HepG2 (cell line): ENCODE data around the gene LEPROT. TPM values are rescaled to one million over a fixed set of nuclear protein-coding genes. Genes with fewer than 3 reads are reported as not detected.
A peak's percentile ranks its signal among the peaks of the same experiment; 100 is the strongest.

ENCODE experiments used
- ADNP ChIP-seq: sonication (generic); formaldehyde crosslinking; IDR thresholded peaks from 2 replicates; pipeline ENCODE4 v1.4.0; 2020; ENCODE audit warnings: missing genetic modification reagents
- ARHGAP35 ChIP-seq: sonication (generic); formaldehyde crosslinking; IDR thresholded peaks from 2 replicates; pipeline ENCODE4 v1.9.0; 2022; ENCODE audit warnings: mild to moderate bottlenecking, inconsistent platforms, moderate library complexity, missing genetic modification reagents, borderline replicate concordance
- FOSL2 ChIP-seq: sonication (generic); formaldehyde crosslinking; IDR thresholded peaks from 2 replicates; pipeline ENCODE4 v1.4.0; 2020; ENCODE audit warnings: missing genetic modification reagents
- GABPB1 ChIP-seq: IDR thresholded peaks from 2 replicates; pipeline ENCODE4 v1.6.1; 2016; ENCODE audit warnings: mild to moderate bottlenecking, missing genetic modification reagents, moderate library complexity, missing compliant biosample characterization
- HNRNPH1 ChIP-seq: fragments of 200-400 bp; formaldehyde crosslinking; optimal IDR thresholded peaks from 2 replicates; pipeline ENCODE3; 2017; ENCODE audit warnings: mild to moderate bottlenecking, low read depth, low read length
- HOXD1 ChIP-seq: sonication (generic); formaldehyde crosslinking; IDR thresholded peaks from 2 replicates; pipeline ENCODE4 v1.5.0; 2020; ENCODE audit warnings: missing genetic modification reagents
- ISL2 ChIP-seq: sonication (generic); formaldehyde crosslinking; IDR thresholded peaks from 2 replicates; pipeline ENCODE4 v1.5.0; 2020; ENCODE audit warnings: missing genetic modification reagents
- MYPOP ChIP-seq: sonication (generic); formaldehyde crosslinking; IDR thresholded peaks from 2 replicates; pipeline ENCODE4 v1.8.1; 2023; ENCODE audit warnings: mild to moderate bottlenecking, moderate library complexity, missing genetic modification reagents
- NFE2 ChIP-seq: sonication (generic); formaldehyde crosslinking; IDR thresholded peaks from 2 replicates; pipeline ENCODE4 v1.4.0; 2020; ENCODE audit warnings: missing genetic modification reagents
- NFKBIZ ChIP-seq: IDR thresholded peaks from 2 replicates; pipeline ENCODE4 v1.6.1; 2018; ENCODE audit warnings: missing genetic modification reagents, missing compliant biosample characterization
- POGK ChIP-seq: sonication (generic); formaldehyde crosslinking; conservative IDR thresholded peaks from 2 replicates; pipeline ENCODE4 v1.8.0; 2022; ENCODE audit warnings: mild to moderate bottlenecking, moderate library complexity, missing genetic modification reagents
- RBM39 ChIP-seq: fragments of 200-400 bp; formaldehyde crosslinking; IDR thresholded peaks from one replicate; pipeline ENCODE4 v1.6.1; 2018; ENCODE audit warnings: antibody characterized with exemption, mild to moderate bottlenecking, low read depth, low read length; ENCODE audit not compliant: poor library complexity, severe bottlenecking
- SSRP1 ChIP-seq: IDR thresholded peaks from 2 replicates; pipeline ENCODE4 v1.6.1; 2016; ENCODE audit warnings: control low read depth
- TCF7 ChIP-seq: sonication (generic); IDR thresholded peaks from 2 replicates; pipeline ENCODE4 v1.6.1; 2016; ENCODE audit warnings: antibody characterized with exemption, low read depth
- ZBTB4 ChIP-seq: sonication (generic); formaldehyde crosslinking; IDR thresholded peaks from 2 replicates; pipeline ENCODE4 v1.4.0; 2020; ENCODE audit warnings: missing genetic modification reagents, mild to moderate bottlenecking, borderline replicate concordance
- ZNF121 ChIP-seq: sonication (generic); formaldehyde crosslinking; IDR thresholded peaks from 2 replicates; pipeline ENCODE4 v1.5.0; 2020; ENCODE audit warnings: mild to moderate bottlenecking, missing genetic modification reagents
- ZNF431 ChIP-seq: sonication (generic); formaldehyde crosslinking; IDR thresholded peaks from 2 replicates; pipeline ENCODE4 v1.9.0; 2022; ENCODE audit warnings: missing genetic modification reagents, low read depth, mild to moderate bottlenecking, borderline replicate concordance
- ZNF709 ChIP-seq: sonication (generic); formaldehyde crosslinking; IDR thresholded peaks from 2 replicates; pipeline ENCODE4 v1.5.0; 2020; ENCODE audit warnings: mild to moderate bottlenecking, missing genetic modification reagents
- ZNF773 ChIP-seq: sonication (generic); formaldehyde crosslinking; IDR thresholded peaks from 2 replicates; pipeline ENCODE4 v1.4.0; 2020; ENCODE audit warnings: missing genetic modification reagents, borderline replicate concordance
- polyA plus RNA-seq, 8 experiments: library from polyadenylated mRNA; depleted of rRNA in 3 of 8; stranded (reverse) in 7 of 8; unstranded in 1 of 8; fragments of >200 nt; fragmentation: Illumina TruSeq in 4 of 8; extraction: Trizol in 4 of 8; gene quantifications; 2 replicates each; pipeline versions ENCODE4 v1.2.1 to v1.2.3, GENCODE V29; 2011 to 2016; ENCODE audit warnings: low read depth in 4 of 8, missing spikeins in 1 of 8, mixed read lengths in 1 of 8; ENCODE audit not compliant: insufficient read depth in 1 of 8
- total RNA-seq, 5 experiments: library from RNA; depleted of rRNA; stranded (reverse); fragments of >200 nt; fragmentation: Illumina TruSeq; extraction: Trizol; gene quantifications; 2 replicates each; pipeline ENCODE4 v1.2.3, GENCODE V29; 2016; ENCODE audit warnings: low read depth in 1 of 5
- TF ChIP-seq, protein P1 (sequence below): sonication (generic); formaldehyde crosslinking; IDR thresholded peaks from 2 replicates; pipeline ENCODE4 v1.4.0; 2020; ENCODE audit warnings: low read depth, mild to moderate bottlenecking, missing genetic modification reagents
- TF ChIP-seq, protein P2 (sequence below): sonication (generic); formaldehyde crosslinking; IDR thresholded peaks from 2 replicates; pipeline ENCODE4 v1.4.0; 2020; ENCODE audit warnings: missing genetic modification reagents, borderline replicate concordance

LEPROT gene
- total and polyA plus RNA-seq, 2 of the 13 experiments (the other 11 are each of a cell fraction or from before 2014, with no cell fraction given) = 36.8 to 51.4 TPM

- TF ChIP-seq GABPB1 (CRISPR knock-in tag) = peak; percentile 94
- peak; percentile 69 for TF ChIP-seq ZNF121 (CRISPR knock-in tag)
- TF ChIP-seq, protein P1, sequence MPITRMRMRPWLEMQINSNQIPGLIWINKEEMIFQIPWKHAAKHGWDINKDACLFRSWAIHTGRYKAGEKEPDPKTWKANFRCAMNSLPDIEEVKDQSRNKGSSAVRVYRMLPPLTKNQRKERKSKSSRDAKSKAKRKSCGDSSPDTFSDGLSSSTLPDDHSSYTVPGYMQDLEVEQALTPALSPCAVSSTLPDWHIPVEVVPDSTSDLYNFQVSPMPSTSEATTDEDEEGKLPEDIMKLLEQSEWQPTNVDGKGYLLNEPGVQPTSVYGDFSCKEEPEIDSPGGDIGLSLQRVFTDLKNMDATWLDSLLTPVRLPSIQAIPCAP (CRISPR knock-in tag) = no peak
- no peak; the same call in 1 of the 2 replicates for TF ChIP-seq FOSL2 (CRISPR knock-in tag)
- TF ChIP-seq NFE2 = no peak
- TF ChIP-seq ZNF431 (CRISPR knock-in tag) = 0 out of 2 replicates have a peak, but pooled peaks have one; percentile 69
- TF ChIP-seq ADNP (CRISPR knock-in tag) = no peak
- TF ChIP-seq POGK = no peak
- no peak for TF ChIP-seq RBM39
- 0 out of 2 replicates have a peak, but pooled peaks have one; percentile 69 for TF ChIP-seq ZNF773
- TF ChIP-seq HOXD1 (CRISPR knock-in tag) = peak; percentile 75; the same call in 1 of the 2 replicates
- TF ChIP-seq NFKBIZ (CRISPR knock-in tag) = no peak
- no peak for TF ChIP-seq TCF7
- no peak for TF ChIP-seq MYPOP (CRISPR knock-in tag)
- TF ChIP-seq SSRP1 = no peak
- TF ChIP-seq, protein P2, sequence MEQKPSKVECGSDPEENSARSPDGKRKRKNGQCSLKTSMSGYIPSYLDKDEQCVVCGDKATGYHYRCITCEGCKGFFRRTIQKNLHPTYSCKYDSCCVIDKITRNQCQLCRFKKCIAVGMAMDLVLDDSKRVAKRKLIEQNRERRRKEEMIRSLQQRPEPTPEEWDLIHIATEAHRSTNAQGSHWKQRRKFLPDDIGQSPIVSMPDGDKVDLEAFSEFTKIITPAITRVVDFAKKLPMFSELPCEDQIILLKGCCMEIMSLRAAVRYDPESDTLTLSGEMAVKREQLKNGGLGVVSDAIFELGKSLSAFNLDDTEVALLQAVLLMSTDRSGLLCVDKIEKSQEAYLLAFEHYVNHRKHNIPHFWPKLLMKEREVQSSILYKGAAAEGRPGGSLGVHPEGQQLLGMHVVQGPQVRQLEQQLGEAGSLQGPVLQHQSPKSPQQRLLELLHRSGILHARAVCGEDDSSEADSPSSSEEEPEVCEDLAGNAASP (CRISPR knock-in tag) = peak; percentile 35; the same call in 1 of the 2 replicates
- no peak for TF ChIP-seq ZBTB4 (CRISPR knock-in tag)
- TF ChIP-seq HNRNPH1 = no peak
- TF ChIP-seq ARHGAP35 (CRISPR knock-in tag) = peak; percentile 69; the same call in 1 of the 2 replicates
- TF ChIP-seq ZNF709 = no peak
- peak; percentile 66; the same call in 1 of the 2 replicates for TF ChIP-seq ISL2
Observed at GRCh38 chr1:65420590-65421350, at the start of gene LEPROT, which contains the start of gene LEPR (continued).
